Sigmoid colon (tissue), 4 donors: ENCODE results near the gene NSA2.

Experiments used
- POLR2A ChIP-seq, 2 donors: fragments of 450-650 bp; IDR thresholded peaks; one replicate each; pipeline ENCODE4 v1.6.1; 2016; ENCODE audit warnings: antibody characterized with exemption in 2 of 2, mild to moderate bottlenecking in 2 of 2, moderate library complexity in 2 of 2
- POLR2AphosphoS5 ChIP-seq, 4 donors: sonication (generic); formaldehyde crosslinking; IDR thresholded peaks; one replicate each; pipeline ENCODE4 v1.6.1; 2017; ENCODE audit warnings: antibody characterized with exemption in 4 of 4
- TF ChIP-seq, protein P1 (sequence below), 4 experiments: fragments of 450-650 bp in 3 of 4; fragments of 200-600 bp in 1 of 4; IDR thresholded peaks; one replicate each; pipeline ENCODE4 v1.5.1; 2016 to 2019; ENCODE audit warnings: antibody characterized with exemption in 4 of 4, mild to moderate bottlenecking in 3 of 4, moderate library complexity in 2 of 4

DNA sequence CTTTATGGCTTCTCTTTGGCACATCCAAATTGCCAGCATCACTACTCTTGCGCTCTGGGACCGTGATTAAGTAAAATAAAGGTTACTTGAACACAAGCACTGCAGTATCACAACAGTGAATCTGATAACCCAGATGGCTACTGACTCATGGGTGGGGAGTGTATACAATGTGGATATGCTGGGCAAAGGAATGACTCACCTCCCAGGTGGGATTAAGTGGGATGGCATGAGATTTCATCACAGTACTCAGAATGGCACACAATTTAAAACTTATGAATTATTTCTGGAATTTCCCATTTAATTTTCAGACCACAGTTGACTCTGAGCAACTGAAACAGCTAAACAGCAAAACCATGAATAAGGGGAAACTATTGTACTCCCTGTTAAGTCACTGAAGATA is 4.5 kb upstream of the NSA2 start:
- TF ChIP-seq POLR2AphosphoS5 (IDR thresholded peaks at IDR 0.05) (no peak), POLR2A (IDR thresholded peaks at IDR 0.05) (no peak)
- TF ChIP-seq, protein P1, sequence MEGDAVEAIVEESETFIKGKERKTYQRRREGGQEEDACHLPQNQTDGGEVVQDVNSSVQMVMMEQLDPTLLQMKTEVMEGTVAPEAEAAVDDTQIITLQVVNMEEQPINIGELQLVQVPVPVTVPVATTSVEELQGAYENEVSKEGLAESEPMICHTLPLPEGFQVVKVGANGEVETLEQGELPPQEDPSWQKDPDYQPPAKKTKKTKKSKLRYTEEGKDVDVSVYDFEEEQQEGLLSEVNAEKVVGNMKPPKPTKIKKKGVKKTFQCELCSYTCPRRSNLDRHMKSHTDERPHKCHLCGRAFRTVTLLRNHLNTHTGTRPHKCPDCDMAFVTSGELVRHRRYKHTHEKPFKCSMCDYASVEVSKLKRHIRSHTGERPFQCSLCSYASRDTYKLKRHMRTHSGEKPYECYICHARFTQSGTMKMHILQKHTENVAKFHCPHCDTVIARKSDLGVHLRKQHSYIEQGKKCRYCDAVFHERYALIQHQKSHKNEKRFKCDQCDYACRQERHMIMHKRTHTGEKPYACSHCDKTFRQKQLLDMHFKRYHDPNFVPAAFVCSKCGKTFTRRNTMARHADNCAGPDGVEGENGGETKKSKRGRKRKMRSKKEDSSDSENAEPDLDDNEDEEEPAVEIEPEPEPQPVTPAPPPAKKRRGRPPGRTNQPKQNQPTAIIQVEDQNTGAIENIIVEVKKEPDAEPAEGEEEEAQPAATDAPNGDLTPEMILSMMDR (IDR thresholded peaks at IDR 0.05), result no peak
